Neural cell (in vitro differentiated cells): Measurements from ENCODE around the gene GSTM2. TPM values are rescaled to one million over a fixed set of nuclear protein-coding genes. Genes with fewer than 3 reads are reported as not detected.

ENCODE experiments used
- H2AFZ ChIP-seq: fragments of 200-600, 300-800 bp; sonication (generic), shearing (Covaris generic); 2 replicates; pipeline ENCODE4 v1.6.0; 2014; ENCODE audit warnings: low read depth, mild to moderate bottlenecking, antibody characterized with exemption, low read length, moderate library complexity
- H3F3A ChIP-seq: fragments of 200-600 bp; shearing (Covaris generic); 2 replicates; pipeline ENCODE4 v1.6.1; 2016; ENCODE audit warnings: mild to moderate bottlenecking, moderate library complexity, mixed read lengths, antibody characterized with exemption, low read length; ENCODE audit not compliant: insufficient read depth, poor library complexity, severe bottlenecking
- H3K27ac ChIP-seq: fragments of 200-600, 300-800 bp; sonication (generic), shearing (Covaris generic); 2 replicates; pipeline ENCODE4 v1.5.1; 2014; ENCODE audit warnings: mild to moderate bottlenecking, low read length, moderate library complexity
- H3K27me3 ChIP-seq: fragments of 300-800, 200-600 bp; sonication (generic), shearing (Covaris generic); 2 replicates; pipeline ENCODE4 v1.6.0; 2014; ENCODE audit warnings: mild to moderate bottlenecking, low read depth, low read length, moderate library complexity; ENCODE audit not compliant: insufficient read depth
- H3K36me3 ChIP-seq: fragments of 300-800, 200-600 bp; sonication (generic), shearing (Covaris generic); 2 replicates; pipeline ENCODE4 v1.5.1; 2014; ENCODE audit warnings: mild to moderate bottlenecking, antibody characterized with exemption, low read length, moderate library complexity; ENCODE audit not compliant: insufficient read depth
- H3K4me2 ChIP-seq: fragments of 300-800, 200-600 bp; sonication (generic), shearing (Covaris generic); 2 replicates; pipeline ENCODE4 v1.6.0; 2014; ENCODE audit warnings: mild to moderate bottlenecking, low read length
- H3K4me3 ChIP-seq: fragments of 300-800, 200-600 bp; sonication (generic), shearing (Covaris generic); 2 replicates; pipeline ENCODE4 v1.5.1; 2014; ENCODE audit warnings: mild to moderate bottlenecking, low read length, moderate library complexity
- H3K79me2 ChIP-seq: fragments of 200-600 bp; shearing (Covaris generic); replicated peaks from 2 replicates; pipeline ENCODE4 v1.6.0; 2014; ENCODE audit warnings: mild to moderate bottlenecking, low read length, moderate library complexity; ENCODE audit not compliant: insufficient read depth
- H3K9ac ChIP-seq: fragments of 300-800, 200-600 bp; sonication (generic), shearing (Covaris generic); 2 replicates; pipeline ENCODE4 v1.6.1; 2016; ENCODE audit warnings: mild to moderate bottlenecking, low read length, mixed read lengths
- H3K9me2 ChIP-seq: fragments of 200-600 bp; shearing (Covaris generic); 2 replicates; pipeline ENCODE4 v1.6.1; 2016; ENCODE audit warnings: mild to moderate bottlenecking, low read length, mixed read lengths; ENCODE audit not compliant: insufficient read depth
- H3K9me3 ChIP-seq: fragments of 200-600, 300-800 bp; sonication (generic), shearing (Covaris generic); 2 replicates; pipeline ENCODE4 v1.6.1; 2016; ENCODE audit warnings: mild to moderate bottlenecking, mixed run types, low read length, moderate library complexity, mixed read lengths
- H4K20me1 ChIP-seq: fragments of 200-600 bp; shearing (Covaris generic); 2 replicates; pipeline ENCODE4 v1.6.1; 2016; ENCODE audit warnings: mild to moderate bottlenecking, mixed run types; ENCODE audit not compliant: insufficient read depth
- EP300 ChIP-seq: fragments of 450-650 bp; conservative IDR thresholded peaks from 2 replicates; pipeline ENCODE4 v1.6.1; 2014; ENCODE audit warnings: antibody characterized with exemption, mild to moderate bottlenecking, moderate library complexity; ENCODE audit not compliant: poor library complexity, severe bottlenecking
- EZH2 ChIP-seq: fragments of 200-600, 300-800 bp; shearing (Covaris generic), sonication (generic); IDR thresholded peaks from 2 replicates; pipeline ENCODE4 v1.6.1; 2014; ENCODE audit warnings: antibody characterized with exemption, low read length, borderline replicate concordance, mild to moderate bottlenecking; ENCODE audit not compliant: insufficient read depth, poor library complexity, severe bottlenecking
- MXI1 ChIP-seq: fragments of 450-650 bp; conservative IDR thresholded peaks from 2 replicates; pipeline ENCODE4 v1.6.1; 2014; ENCODE audit warnings: antibody characterized with exemption, mild to moderate bottlenecking; ENCODE audit not compliant: poor library complexity, severe bottlenecking
- POLR2AphosphoS5 ChIP-seq: IDR thresholded peaks from 2 replicates; pipeline ENCODE4 v1.6.1; 2012
- RAD21 ChIP-seq: fragments of 450-650 bp; conservative IDR thresholded peaks from 2 replicates; pipeline ENCODE4 v1.6.1; 2014; ENCODE audit warnings: antibody characterized with exemption, mild to moderate bottlenecking, moderate library complexity
- SMC3 ChIP-seq: fragments of 450-650 bp; conservative IDR thresholded peaks from 2 replicates; pipeline ENCODE4 v1.6.1; 2014; ENCODE audit warnings: antibody characterized with exemption, mild to moderate bottlenecking, moderate library complexity; ENCODE audit not compliant: poor library complexity
- TAF1 ChIP-seq: IDR thresholded peaks from 2 replicates; pipeline ENCODE4 v1.6.1; 2012; ENCODE audit warnings: low read depth
- polyA plus RNA-seq: library from polyadenylated mRNA; depleted of rRNA; stranded (reverse); fragments of >200 nt; gene quantifications from 2 replicates; pipeline ENCODE4 v1.2.3, GENCODE V29; 2014
- TF ChIP-seq, protein P1 (sequence below): IDR thresholded peaks from 2 replicates; pipeline ENCODE4 v1.6.1; 2012; ENCODE audit warnings: borderline replicate concordance
- TF ChIP-seq, protein P2 (sequence below): fragments of 450-650 bp; IDR thresholded peaks from 2 replicates; pipeline ENCODE4 v1.5.1; 2014; ENCODE audit warnings: antibody characterized with exemption, mild to moderate bottlenecking, moderate library complexity; ENCODE audit not compliant: poor library complexity, severe bottlenecking

Gene GSTM2
- polyA plus RNA-seq, 1 donor from 2014 or later: 6.8 TPM

GRCh38 chr1:109639063-109639840 lies 28.6 kb upstream of the GSTM2 start:
- H3K27me3 ChIP-seq: no peaks in the 10 kb centered on the region
- no peaks in the 10 kb centered on the region for H3K9me3 ChIP-seq
- no peaks in the 10 kb centered on the region for H3F3A ChIP-seq
- H3K27ac ChIP-seq: no peak overlapping the region
- H3K4me3 ChIP-seq: no peak overlapping the region
- H2AFZ ChIP-seq: no peak overlapping the region
- TF ChIP-seq SMC3: no peak
- TF ChIP-seq, protein P1, sequence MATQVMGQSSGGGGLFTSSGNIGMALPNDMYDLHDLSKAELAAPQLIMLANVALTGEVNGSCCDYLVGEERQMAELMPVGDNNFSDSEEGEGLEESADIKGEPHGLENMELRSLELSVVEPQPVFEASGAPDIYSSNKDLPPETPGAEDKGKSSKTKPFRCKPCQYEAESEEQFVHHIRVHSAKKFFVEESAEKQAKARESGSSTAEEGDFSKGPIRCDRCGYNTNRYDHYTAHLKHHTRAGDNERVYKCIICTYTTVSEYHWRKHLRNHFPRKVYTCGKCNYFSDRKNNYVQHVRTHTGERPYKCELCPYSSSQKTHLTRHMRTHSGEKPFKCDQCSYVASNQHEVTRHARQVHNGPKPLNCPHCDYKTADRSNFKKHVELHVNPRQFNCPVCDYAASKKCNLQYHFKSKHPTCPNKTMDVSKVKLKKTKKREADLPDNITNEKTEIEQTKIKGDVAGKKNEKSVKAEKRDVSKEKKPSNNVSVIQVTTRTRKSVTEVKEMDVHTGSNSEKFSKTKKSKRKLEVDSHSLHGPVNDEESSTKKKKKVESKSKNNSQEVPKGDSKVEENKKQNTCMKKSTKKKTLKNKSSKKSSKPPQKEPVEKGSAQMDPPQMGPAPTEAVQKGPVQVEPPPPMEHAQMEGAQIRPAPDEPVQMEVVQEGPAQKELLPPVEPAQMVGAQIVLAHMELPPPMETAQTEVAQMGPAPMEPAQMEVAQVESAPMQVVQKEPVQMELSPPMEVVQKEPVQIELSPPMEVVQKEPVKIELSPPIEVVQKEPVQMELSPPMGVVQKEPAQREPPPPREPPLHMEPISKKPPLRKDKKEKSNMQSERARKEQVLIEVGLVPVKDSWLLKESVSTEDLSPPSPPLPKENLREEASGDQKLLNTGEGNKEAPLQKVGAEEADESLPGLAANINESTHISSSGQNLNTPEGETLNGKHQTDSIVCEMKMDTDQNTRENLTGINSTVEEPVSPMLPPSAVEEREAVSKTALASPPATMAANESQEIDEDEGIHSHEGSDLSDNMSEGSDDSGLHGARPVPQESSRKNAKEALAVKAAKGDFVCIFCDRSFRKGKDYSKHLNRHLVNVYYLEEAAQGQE: no peak
- TF ChIP-seq POLR2AphosphoS5: no peak
- no peak for TF ChIP-seq MXI1
- no peak for TF ChIP-seq EP300
- TF ChIP-seq, protein P2, sequence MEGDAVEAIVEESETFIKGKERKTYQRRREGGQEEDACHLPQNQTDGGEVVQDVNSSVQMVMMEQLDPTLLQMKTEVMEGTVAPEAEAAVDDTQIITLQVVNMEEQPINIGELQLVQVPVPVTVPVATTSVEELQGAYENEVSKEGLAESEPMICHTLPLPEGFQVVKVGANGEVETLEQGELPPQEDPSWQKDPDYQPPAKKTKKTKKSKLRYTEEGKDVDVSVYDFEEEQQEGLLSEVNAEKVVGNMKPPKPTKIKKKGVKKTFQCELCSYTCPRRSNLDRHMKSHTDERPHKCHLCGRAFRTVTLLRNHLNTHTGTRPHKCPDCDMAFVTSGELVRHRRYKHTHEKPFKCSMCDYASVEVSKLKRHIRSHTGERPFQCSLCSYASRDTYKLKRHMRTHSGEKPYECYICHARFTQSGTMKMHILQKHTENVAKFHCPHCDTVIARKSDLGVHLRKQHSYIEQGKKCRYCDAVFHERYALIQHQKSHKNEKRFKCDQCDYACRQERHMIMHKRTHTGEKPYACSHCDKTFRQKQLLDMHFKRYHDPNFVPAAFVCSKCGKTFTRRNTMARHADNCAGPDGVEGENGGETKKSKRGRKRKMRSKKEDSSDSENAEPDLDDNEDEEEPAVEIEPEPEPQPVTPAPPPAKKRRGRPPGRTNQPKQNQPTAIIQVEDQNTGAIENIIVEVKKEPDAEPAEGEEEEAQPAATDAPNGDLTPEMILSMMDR: no peak
- no peak for TF ChIP-seq EZH2
- TF ChIP-seq RAD21: no peak
- TF ChIP-seq TAF1: no peak
- no peak overlapping the region for H3K9ac ChIP-seq
- H3K79me2 ChIP-seq: no peaks in the 10 kb centered on the region
- no peaks in the 10 kb centered on the region for H4K20me1 ChIP-seq
- H3K9me2 ChIP-seq: no peaks in the 10 kb centered on the region
- no peaks in the 10 kb centered on the region for H3K36me3 ChIP-seq
- no peak overlapping the region for H3K4me2 ChIP-seq

DNA sequence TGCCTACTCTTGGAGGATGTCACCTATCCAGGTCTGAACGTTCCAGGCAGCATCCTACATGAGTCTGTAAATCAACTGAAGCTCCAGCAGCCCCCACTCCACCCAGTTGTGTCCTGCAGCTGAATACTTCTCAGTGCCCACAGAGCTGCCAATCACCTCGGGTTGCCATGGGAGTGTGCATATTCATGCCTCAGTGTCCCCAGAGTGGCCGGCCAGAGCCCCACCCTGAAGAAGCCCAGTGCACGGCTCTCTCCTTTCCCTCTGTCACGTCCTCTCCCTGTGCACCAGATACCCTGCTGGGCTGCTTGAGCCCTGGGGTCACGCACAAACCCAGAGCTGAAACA lies 28.0 kb upstream of the GSTM2 start:
- no peak for TF ChIP-seq POLR2AphosphoS5
- no peak for TF ChIP-seq RAD21

More for the DNA sequence above, 28.0 kb upstream of the GSTM2 start:
- no peaks in the 10 kb centered on the region for H3F3A ChIP-seq
- no peak overlapping the region for H3K9ac ChIP-seq
- no peak overlapping the region for H3K4me3 ChIP-seq
- no peaks in the 10 kb centered on the region for H3K36me3 ChIP-seq
- H3K27me3 ChIP-seq: no peaks in the 10 kb centered on the region
- no peaks in the 10 kb centered on the region for H3K9me3 ChIP-seq
- no peaks in the 10 kb centered on the region for H4K20me1 ChIP-seq
- no peak overlapping the region for H3K4me2 ChIP-seq
- H3K9me2 ChIP-seq: no peaks in the 10 kb centered on the region
- no peak overlapping the region for H3K27ac ChIP-seq
- H2AFZ ChIP-seq: no peak overlapping the region
- H3K79me2 ChIP-seq: no peaks in the 10 kb centered on the region
